CD4-positive, alpha-beta T cell (primary cell): ENCODE data around the gene DSC2. TPM values are rescaled to one million over a fixed set of nuclear protein-coding genes. Genes with fewer than 3 reads are reported as not detected.

Experiments
- ATAC-seq: fragments of 200-7000 bp; cut with Tn5 transposase; one replicate; pipeline ENCODE4 v1.10.0; 2022; ENCODE audit warnings: mild to moderate bottlenecking; ENCODE audit not compliant: poor library complexity
- CTCF ChIA-PET: fragments of 350-600 bp; sonication (Branson Sonifier 250); formaldehyde crosslinking; loops from one replicate; lab custom pipeline; 2021; ENCODE audit warnings: antibody characterized with exemption, inconsistent platforms; lab: Charles Lee
- POLR2A ChIA-PET: fragments of 350-600 bp; sonication (Branson Sonifier 250); formaldehyde crosslinking; loops from one replicate; lab custom pipeline; 2021; ENCODE audit warnings: antibody characterized with exemption, inconsistent platforms; lab: Charles Lee
- DNase-seq, 14 experiments: peaks; one replicate each; pipeline ENCODE4 v3.0.0-alpha.2; 2013 to 2020; ENCODE audit warnings: mixed read lengths in 2 of 14
- H3K27ac ChIP-seq, 2 donors: one replicate each; pipeline versions ENCODE4 v1.5.1 to v1.7.0; 2013; ENCODE audit warnings: low read length in 2 of 2, low read depth in 1 of 2, mild to moderate bottlenecking in 1 of 2
- H3K27me3 ChIP-seq, 2 experiments: 1 replicate in 1 of 2; 2 replicates in 1 of 2; pipeline versions ENCODE4 v1.6.1 to v1.7.0; 2013; ENCODE audit warnings: low read length in 2 of 2, control low read depth in 1 of 2, mild to moderate bottlenecking in 1 of 2, moderate library complexity in 1 of 2; ENCODE audit not compliant: insufficient read depth in 2 of 2, control insufficient read depth in 1 of 2
- H3K36me3 ChIP-seq: one replicate; pipeline ENCODE4 v1.6.1; 2013; ENCODE audit warnings: low read length, control low read depth; ENCODE audit not compliant: insufficient read depth
- H3K4me1 ChIP-seq: one replicate; pipeline ENCODE4 v1.6.1; 2013; ENCODE audit warnings: low read length, control low read depth; ENCODE audit not compliant: insufficient read depth
- H3K4me3 ChIP-seq: one replicate; pipeline ENCODE4 v1.5.1; 2013; ENCODE audit warnings: mild to moderate bottlenecking, low read length, moderate library complexity
- H3K9me3 ChIP-seq, 2 experiments: 1 replicate in 1 of 2; 2 replicates in 1 of 2; pipeline versions ENCODE4 v1.6.1 to v1.7.0; 2013; ENCODE audit warnings: low read length in 2 of 2, mild to moderate bottlenecking in 2 of 2, control low read depth in 1 of 2, moderate library complexity in 1 of 2; ENCODE audit not compliant: control insufficient read depth in 1 of 2, insufficient read depth in 1 of 2
- H3K27ac Mint-ChIP-seq: one replicate; pipeline ENCODE4 v1.8.0; 2020; ENCODE audit warnings: mixed read lengths
- H3K27me3 Mint-ChIP-seq: one replicate; pipeline ENCODE4 v1.8.0; 2021; ENCODE audit warnings: mixed read lengths
- H3K36me3 Mint-ChIP-seq: one replicate; pipeline ENCODE4 v1.8.0; 2021; ENCODE audit warnings: low read depth, mixed read lengths
- H3K4me1 Mint-ChIP-seq: one replicate; pipeline ENCODE4 v1.8.0; 2021; ENCODE audit warnings: low read depth, mixed read lengths
- H3K4me3 Mint-ChIP-seq: one replicate; pipeline ENCODE4 v1.8.0; 2020; ENCODE audit warnings: mild to moderate bottlenecking, mixed read lengths
- H3K9me3 Mint-ChIP-seq: one replicate; pipeline ENCODE4 v1.8.0; 2020; ENCODE audit warnings: mixed read lengths
- intact Hi-C, 2 experiments: fragments of 100-400 bp; cut with DNase I in 1 of 2; cut with micrococcal nuclease in 1 of 2; formaldehyde crosslinking; loops; one replicate each; pipeline versions ENCODE4 v1.15.1 to v1.9.0; 2023 to 2025; cut with DNase I, micrococcal nuclease
- total RNA-seq, 174 experiments: library from RNA in 2 of 174; stranded (reverse) in 2 of 174; gene quantifications; one replicate each; pipeline ENCODE4 v1.2.3 and lab custom pipeline; 2021 to 2026
- TF ChIP-seq, protein P1 (sequence below): fragments of 200-600 bp; IDR thresholded peaks from one replicate; pipeline ENCODE4 v1.8.0; 2022; ENCODE audit warnings: antibody characterized with exemption, mild to moderate bottlenecking

DSC2 gene
- total RNA-seq, 2 experiments from 2014 or later = not detected

DNA sequence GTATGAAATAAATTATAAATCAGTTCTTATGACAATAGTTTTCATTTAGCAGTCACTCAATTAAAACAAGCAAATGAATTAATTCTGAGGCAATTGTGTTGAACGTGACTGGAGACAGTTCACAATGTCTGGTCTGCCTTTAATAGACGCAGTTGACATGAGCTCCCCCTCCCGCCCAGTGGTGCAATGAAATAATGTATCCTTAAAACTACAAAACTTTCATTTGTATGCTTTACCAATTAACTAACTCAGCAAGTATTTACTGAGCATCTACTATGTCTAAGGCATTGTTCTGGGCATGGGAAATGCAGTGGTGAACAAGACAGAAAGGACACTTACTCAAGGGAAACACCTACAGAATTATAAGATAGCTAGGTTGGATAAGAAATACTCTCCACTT lies 3.5 kb upstream of the DSC2 start:
- no peak overlapping the region for H3K4me3 ChIP-seq
- no peaks in the 10 kb centered on the region for H3K4me1 ChIP-seq
- TF ChIP-seq, protein P1, sequence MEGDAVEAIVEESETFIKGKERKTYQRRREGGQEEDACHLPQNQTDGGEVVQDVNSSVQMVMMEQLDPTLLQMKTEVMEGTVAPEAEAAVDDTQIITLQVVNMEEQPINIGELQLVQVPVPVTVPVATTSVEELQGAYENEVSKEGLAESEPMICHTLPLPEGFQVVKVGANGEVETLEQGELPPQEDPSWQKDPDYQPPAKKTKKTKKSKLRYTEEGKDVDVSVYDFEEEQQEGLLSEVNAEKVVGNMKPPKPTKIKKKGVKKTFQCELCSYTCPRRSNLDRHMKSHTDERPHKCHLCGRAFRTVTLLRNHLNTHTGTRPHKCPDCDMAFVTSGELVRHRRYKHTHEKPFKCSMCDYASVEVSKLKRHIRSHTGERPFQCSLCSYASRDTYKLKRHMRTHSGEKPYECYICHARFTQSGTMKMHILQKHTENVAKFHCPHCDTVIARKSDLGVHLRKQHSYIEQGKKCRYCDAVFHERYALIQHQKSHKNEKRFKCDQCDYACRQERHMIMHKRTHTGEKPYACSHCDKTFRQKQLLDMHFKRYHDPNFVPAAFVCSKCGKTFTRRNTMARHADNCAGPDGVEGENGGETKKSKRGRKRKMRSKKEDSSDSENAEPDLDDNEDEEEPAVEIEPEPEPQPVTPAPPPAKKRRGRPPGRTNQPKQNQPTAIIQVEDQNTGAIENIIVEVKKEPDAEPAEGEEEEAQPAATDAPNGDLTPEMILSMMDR = no peak
- no peaks in the 10 kb centered on the region for H3K9me3 Mint-ChIP-seq
- ATAC-seq (no peak), DNase-seq (no peak)
- ChIA-PET POLR2A (no interaction called here), CTCF (no interaction called here)
- H3K27ac ChIP-seq = no peak overlapping the region
- peaks cover 0 to 27% of the 10 kb centered on the region in 2 experiments for H3K9me3 ChIP-seq
- H3K27ac Mint-ChIP-seq = no peak overlapping the region
- no peaks in the 10 kb centered on the region for H3K36me3 Mint-ChIP-seq
- no peak overlapping the region for H3K4me3 Mint-ChIP-seq
- H3K27me3 ChIP-seq = peaks cover 6 to 8% of the 10 kb centered on the region in 2 experiments
- H3K27me3 Mint-ChIP-seq = peaks cover 23% of the 10 kb centered on the region
- no peaks in the 10 kb centered on the region for H3K36me3 ChIP-seq
- intact Hi-C loops = no loop called here
- H3K4me1 Mint-ChIP-seq = no peaks in the 10 kb centered on the region

DNA sequence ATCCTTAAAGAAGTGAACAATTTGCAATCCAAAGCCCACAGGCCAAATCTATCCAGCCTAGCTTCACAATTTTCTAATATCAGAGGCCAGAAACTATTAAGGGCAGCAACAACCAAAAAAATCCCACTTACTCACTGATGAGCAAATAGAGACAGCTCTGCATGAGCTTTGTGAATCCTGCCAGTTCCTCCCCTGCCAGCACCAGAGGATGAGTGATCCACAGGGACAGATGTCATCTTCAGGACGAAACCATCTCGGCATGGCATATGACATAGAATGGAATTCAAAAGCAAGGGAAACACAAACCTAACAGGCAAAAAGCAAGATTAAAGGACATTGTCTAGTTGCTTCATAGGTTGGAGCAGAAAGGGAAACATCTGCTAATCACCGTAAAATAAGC lies 2.2 kb upstream of the DSC2 start:
- no peak overlapping the region for H3K4me3 Mint-ChIP-seq
- POLR2A ChIA-PET = no interaction called here
- peaks cover 1% of the 10 kb centered on the region for H3K9me3 Mint-ChIP-seq
- Histone ChIP-seq H3K27ac (no peak overlapping the region), H3K9me3 (peaks cover 0 to 35% of the 10 kb centered on the region in 2 experiments), H3K4me1 (no peaks in the 10 kb centered on the region), H3K27me3 (peaks cover 6 to 16% of the 10 kb centered on the region in 2 experiments), H3K36me3 (no peaks in the 10 kb centered on the region), H3K4me3 (no peak overlapping the region)
- H3K27me3 Mint-ChIP-seq = peaks cover 36% of the 10 kb centered on the region
- intact Hi-C loops = no loop called here
- H3K27ac Mint-ChIP-seq = no peak overlapping the region
- CTCF ChIA-PET = no interaction called here
- H3K4me1 Mint-ChIP-seq = no peaks in the 10 kb centered on the region
- DNase-seq (no peak), ATAC-seq (no peak)
- TF ChIP-seq, protein P1 = no peak
- no peaks in the 10 kb centered on the region for H3K36me3 Mint-ChIP-seq

DNA sequence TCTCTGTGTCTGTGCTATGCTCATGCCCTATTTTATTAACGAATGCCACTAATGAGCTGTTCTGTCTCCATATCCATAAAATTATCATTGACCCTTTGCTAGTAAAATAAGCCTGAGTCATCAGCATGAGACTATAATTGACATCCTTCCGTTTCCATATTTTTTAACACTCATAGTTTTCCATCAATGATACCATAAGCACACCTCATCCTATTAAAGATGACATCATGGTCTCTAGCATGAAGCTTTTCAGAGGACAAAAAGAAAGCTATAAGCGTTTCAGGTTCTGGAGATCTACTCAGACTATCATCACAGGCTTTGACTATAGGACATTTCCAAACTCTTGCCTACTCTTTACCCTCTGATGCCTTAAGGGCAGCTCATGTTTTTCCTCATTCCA lies 1.2 kb upstream of the DSC2 start:
- H3K36me3 Mint-ChIP-seq = no peaks in the 10 kb centered on the region
- peaks cover 6 to 16% of the 10 kb centered on the region in 2 experiments for H3K27me3 ChIP-seq
- no peak overlapping the region for H3K4me3 Mint-ChIP-seq
- H3K4me1 Mint-ChIP-seq = no peaks in the 10 kb centered on the region
- TF ChIP-seq, protein P1 = no peak
- CTCF ChIA-PET = no interaction called here
- POLR2A ChIA-PET = no interaction called here
- no peak for DNase-seq
- no peak for ATAC-seq
- no peaks in the 10 kb centered on the region for H3K36me3 ChIP-seq
- no peak overlapping the region for H3K27ac ChIP-seq
- no peak overlapping the region for H3K4me3 ChIP-seq
- intact Hi-C loops = no loop called here
- H3K27ac Mint-ChIP-seq = no peak overlapping the region
- H3K27me3 Mint-ChIP-seq = peaks cover 45% of the 10 kb centered on the region
- no peaks in the 10 kb centered on the region for H3K4me1 ChIP-seq
- peaks cover 8% of the 10 kb centered on the region for H3K9me3 Mint-ChIP-seq
- peaks cover 0 to 35% of the 10 kb centered on the region in 2 experiments for H3K9me3 ChIP-seq
